HUES6 (cell line): ENCODE data around the gene NFATC3.
"Not testable (repeated sequence)": the region's sequence is repeated elsewhere in the genome, so short reads cannot be mapped to it uniquely, and the experiment has no call there.

Experiments
- H3K27ac ChIP-seq: 2 replicates; pipeline ENCODE4 v1.7.0; 2013; ENCODE audit warnings: low read depth, mild to moderate bottlenecking, low read length, inconsistent platforms
- H3K27me3 ChIP-seq: 2 replicates; pipeline ENCODE4 v1.6.1; 2013; ENCODE audit warnings: low read length; ENCODE audit not compliant: control insufficient read depth, insufficient read depth
- H3K36me3 ChIP-seq: 2 replicates; pipeline ENCODE4 v1.6.1; 2013; ENCODE audit warnings: low read length; ENCODE audit not compliant: control insufficient read depth, insufficient read depth
- H3K4me1 ChIP-seq: 2 replicates; pipeline ENCODE4 v1.6.1; 2013; ENCODE audit warnings: low read length; ENCODE audit not compliant: control insufficient read depth, insufficient read depth
- H3K4me3 ChIP-seq: 2 replicates; pipeline ENCODE4 v1.5.1; 2013; ENCODE audit warnings: low read depth, low read length
- H3K9ac ChIP-seq: one replicate; pipeline ENCODE4 v1.6.1; 2013; ENCODE audit warnings: mild to moderate bottlenecking, low read length
- H3K9me3 ChIP-seq: 2 replicates; pipeline ENCODE4 v1.6.1; 2013; ENCODE audit warnings: low read depth, low read length; ENCODE audit not compliant: control insufficient read depth, insufficient read depth

The NFATC3 gene

GRCh38 chr16:68090533-68090932, 5.4 kb downstream of the NFATC3 start:
- H3K27me3 ChIP-seq: no peaks in the 10 kb centered on the region
- H3K27ac ChIP-seq: no peak overlapping the region
- H3K4me1 ChIP-seq: peaks cover 33% of the 10 kb centered on the region
- H3K36me3 ChIP-seq: 0 out of 2 replicates have a peak, but pooled peaks cover 3% of the 10 kb centered on the region
- H3K9ac ChIP-seq: no peak overlapping the region
- H3K4me3 ChIP-seq: no peak overlapping the region
- H3K9me3 ChIP-seq: no peaks in the 10 kb centered on the region

DNA sequence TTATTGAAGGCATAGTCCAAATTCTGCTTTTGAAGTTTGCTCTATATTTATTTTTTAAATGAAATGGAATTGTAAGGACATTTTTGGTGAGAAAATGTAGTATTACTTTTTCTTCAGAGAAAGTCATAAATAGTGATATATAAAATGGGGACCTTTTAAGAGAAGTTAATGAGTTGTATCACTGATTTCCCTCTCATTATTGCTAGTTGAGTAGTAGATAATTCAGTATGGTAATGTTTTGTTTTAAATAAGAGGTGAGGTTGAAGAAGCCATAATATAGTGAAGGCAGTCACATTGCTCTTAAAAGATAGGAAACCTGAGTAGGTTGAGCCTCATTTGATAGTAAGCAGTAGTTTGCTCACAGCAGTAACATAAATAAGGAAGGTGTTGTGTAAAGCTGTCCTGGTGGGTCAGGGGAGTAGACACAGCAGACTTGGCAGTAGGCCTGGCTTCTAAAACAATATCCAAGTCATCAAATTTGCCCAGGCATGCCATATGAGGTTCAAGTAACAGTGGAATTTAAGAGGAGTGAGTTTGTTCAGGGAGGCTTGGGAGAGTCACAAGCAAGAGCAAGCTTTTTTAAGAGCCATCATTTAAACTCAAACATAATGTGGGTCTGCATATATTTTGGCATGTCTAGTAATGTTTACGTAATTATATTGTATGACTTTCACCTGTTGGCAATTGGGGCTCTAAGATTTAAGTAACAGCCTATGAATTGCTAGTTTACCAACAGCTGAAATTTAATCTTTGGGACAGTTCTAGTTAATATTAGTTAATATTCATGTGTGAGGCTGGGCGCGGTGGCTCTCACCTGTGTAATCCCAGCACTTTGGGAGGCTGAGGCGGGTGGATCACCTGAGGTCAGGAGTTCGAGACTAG, 6.5 kb downstream of the NFATC3 start:
- H3K27ac ChIP-seq: peak overlapping the region; percentile 50; the same call in 1 of the 2 replicates

DNA sequence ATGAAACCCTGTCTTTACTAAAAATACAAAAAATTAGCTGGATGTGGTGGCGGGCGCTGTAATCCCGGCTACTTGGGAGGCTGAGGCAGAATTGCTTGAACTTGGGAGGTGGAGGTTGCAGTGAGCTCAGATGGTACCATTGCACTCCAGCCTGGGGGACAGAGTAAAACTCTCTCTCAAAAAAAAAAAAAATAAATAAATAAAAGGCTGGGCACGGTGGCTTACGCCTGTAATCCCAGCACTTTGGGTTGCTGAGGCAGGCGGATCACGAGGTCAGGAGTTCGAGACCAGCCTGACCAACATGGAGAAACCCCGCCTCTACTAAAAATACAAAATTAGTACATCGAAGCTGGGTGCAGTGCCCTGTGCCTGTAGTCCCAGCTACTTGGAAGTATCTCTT, 7.1 kb downstream of the NFATC3 start:
- H3K9ac ChIP-seq, H3K27me3 ChIP-seq, H3K9me3 ChIP-seq, H3K27ac ChIP-seq, H3K4me3 ChIP-seq, H3K36me3 ChIP-seq: not testable (repeated sequence)
- H3K4me1 ChIP-seq: peaks cover 30% of the 10 kb centered on the region

More for the DNA sequence above, 6.5 kb downstream of the NFATC3 start:
- no peaks in the 10 kb centered on the region for H3K27me3 ChIP-seq
- H3K9me3 ChIP-seq: no peaks in the 10 kb centered on the region
- peak overlapping the region; percentile 36; the same call in 1 of the 2 replicates for H3K4me3 ChIP-seq
- peaks cover 35% of the 10 kb centered on the region for H3K4me1 ChIP-seq
- no peak overlapping the region for H3K9ac ChIP-seq
- H3K36me3 ChIP-seq: no peaks in the 10 kb centered on the region

- Histone ChIP-seq H3K9me3 (no peaks in the 10 kb centered on the region), H3K27me3 (no peaks in the 10 kb centered on the region), H3K4me3 (no peak overlapping the region), H3K4me1 (peaks cover 30% of the 10 kb centered on the region), H3K36me3 (no peaks in the 10 kb centered on the region), H3K27ac (no peak overlapping the region), H3K9ac (no peak overlapping the region)
These were observed 8.8 kb downstream of the NFATC3 start for GRCh38 chr16:68093816-68094613.

GRCh38 chr16:68094614-68094934, 9.4 kb downstream of the NFATC3 start:
- no peak overlapping the region for H3K4me3 ChIP-seq
- H3K36me3 ChIP-seq: no peaks in the 10 kb centered on the region
- peaks cover 30% of the 10 kb centered on the region for H3K4me1 ChIP-seq
- no peak overlapping the region for H3K9ac ChIP-seq
- no peaks in the 10 kb centered on the region for H3K27me3 ChIP-seq
- H3K9me3 ChIP-seq: no peaks in the 10 kb centered on the region
- H3K27ac ChIP-seq: no peak overlapping the region

DNA sequence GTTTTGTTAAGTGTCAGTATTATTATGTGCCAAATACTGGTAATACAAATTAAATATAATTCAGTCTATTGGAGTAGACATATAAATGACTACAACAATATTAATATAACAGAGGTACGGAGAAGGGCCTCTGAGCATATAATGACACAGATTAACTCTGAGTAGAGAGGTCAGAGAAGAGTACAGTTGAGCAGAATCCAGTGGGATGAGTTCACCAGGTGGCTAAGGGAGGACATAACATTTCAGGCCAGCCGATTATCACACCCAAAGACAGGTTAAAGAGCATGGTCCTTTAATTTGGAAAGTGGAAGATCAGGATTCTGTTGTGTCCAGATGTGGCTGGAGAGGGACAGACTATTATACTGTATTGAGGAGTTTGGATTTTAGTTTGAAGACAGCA, 11.3 kb downstream of the NFATC3 start:
- Histone ChIP-seq H3K9me3 (no peaks in the 10 kb centered on the region), H3K4me3 (no peak overlapping the region), H3K4me1 (peaks cover 24% of the 10 kb centered on the region), H3K27me3 (no peaks in the 10 kb centered on the region), H3K27ac (no peak overlapping the region), H3K9ac (no peak overlapping the region), H3K36me3 (no peaks in the 10 kb centered on the region)

GRCh38 chr16:68097088-68097487, 11.9 kb downstream of the NFATC3 start:
- Histone ChIP-seq H3K36me3 (no peaks in the 10 kb centered on the region), H3K27me3 (no peaks in the 10 kb centered on the region), H3K9ac (no peak overlapping the region), H3K4me1 (peaks cover 19% of the 10 kb centered on the region; the same call in 1 of the 2 replicates), H3K27ac (no peak overlapping the region), H3K9me3 (no peaks in the 10 kb centered on the region), H3K4me3 (no peak overlapping the region)

- no peak overlapping the region for H3K4me3 ChIP-seq
- H3K4me1 ChIP-seq: peaks cover 19% of the 10 kb centered on the region; the same call in 1 of the 2 replicates
- H3K9ac ChIP-seq: no peak overlapping the region
- H3K27me3 ChIP-seq: no peaks in the 10 kb centered on the region
- no peak overlapping the region for H3K27ac ChIP-seq
- no peaks in the 10 kb centered on the region for H3K36me3 ChIP-seq
- H3K9me3 ChIP-seq: no peaks in the 10 kb centered on the region
These were observed 12.7 kb downstream of the NFATC3 start for GRCh38 chr16:68097895-68098294.

GRCh38 chr16:68100488-68100887, 15.3 kb downstream of the NFATC3 start:
- Histone ChIP-seq H3K4me1 (peaks cover 3% of the 10 kb centered on the region; the same call in 1 of the 2 replicates), H3K27me3 (no peaks in the 10 kb centered on the region), H3K36me3 (no peaks in the 10 kb centered on the region), H3K4me3 (no peak overlapping the region), H3K9ac (no peak overlapping the region), H3K9me3 (peaks cover 2% of the 10 kb centered on the region; the same call in 1 of the 2 replicates), H3K27ac (no peak overlapping the region)

- no peak overlapping the region for H3K4me3 ChIP-seq
- no peaks in the 10 kb centered on the region for H3K36me3 ChIP-seq
- H3K4me1 ChIP-seq: no peaks in the 10 kb centered on the region
- H3K9me3 ChIP-seq: peaks cover 24% of the 10 kb centered on the region; the same call in 1 of the 2 replicates
- no peak overlapping the region for H3K27ac ChIP-seq
- no peaks in the 10 kb centered on the region for H3K27me3 ChIP-seq
- H3K9ac ChIP-seq: no peak overlapping the region
These were observed 20.4 kb downstream of the NFATC3 start for GRCh38 chr16:68105611-68106010.
